SK-N-SH (cell line): Measurements from ENCODE around the gene ACOX2. TPM values are rescaled to one million over a fixed set of nuclear protein-coding genes. Genes with fewer than 3 reads are reported as not detected.

Experiments used
- CTCF ChIA-PET: fragments of 300-600, 350-600 bp; formaldehyde crosslinking; extraction: SDS; loops from one replicate; lab custom pipeline; 2021; lab: Yijun Ruan, JAX
- POLR2A ChIA-PET: fragments of 350-600 bp; sonication (Branson Sonifier 250); formaldehyde crosslinking; extraction: SDS; loops from one replicate; lab custom pipeline; 2020; ENCODE audit warnings: antibody characterized with exemption, inconsistent platforms; lab: Yijun Ruan, JAX
- DNase-seq: peaks from one replicate; pipeline ENCODE4 v3.0.0; 2012
- H2AFZ ChIP-seq: fragments of 200-600 bp; sonication (generic); 2 replicates; pipeline ENCODE4 v1.8.1; 2016; ENCODE audit warnings: antibody characterized with exemption, mild to moderate bottlenecking, low read depth
- H3F3A ChIP-seq: fragments of 200-600 bp; sonication (generic); replicated peaks from 2 replicates; pipeline ENCODE3; 2016; ENCODE audit warnings: antibody characterized with exemption, mild to moderate bottlenecking; ENCODE audit not compliant: insufficient read depth
- H3K27ac ChIP-seq, 2 experiments: fragments of 200-500 bp in 1 of 2; fragments of 200-600 bp in 1 of 2; sonication (Bioruptor generic) in 1 of 2; sonication (generic), shearing (Covaris generic) in 1 of 2; 2 replicates each; pipeline versions ENCODE4 v1.5.1 to v1.6.1; 2014 to 2016; ENCODE audit warnings: low read depth in 2 of 2, inconsistent platforms in 1 of 2, low read length in 1 of 2, mild to moderate bottlenecking in 1 of 2, mixed read lengths in 1 of 2
- H3K27me3 ChIP-seq: fragments of 200-600 bp; sonication (generic), shearing (Covaris generic); 2 replicates; pipeline ENCODE4 v1.6.1; 2016; ENCODE audit warnings: mixed run types; ENCODE audit not compliant: insufficient read depth
- H3K36me3 ChIP-seq, 2 experiments: fragments of 200-500 bp in 1 of 2; fragments of 200-600 bp in 1 of 2; sonication (Bioruptor generic) in 1 of 2; sonication (generic) in 1 of 2; replicated peaks in 1 of 2; 2 replicates each; pipeline versions ENCODE3 to v1.5.1; 2014 to 2016; ENCODE audit warnings: low read length in 1 of 2, mild to moderate bottlenecking in 1 of 2; ENCODE audit not compliant: insufficient read depth in 2 of 2, control insufficient read depth in 1 of 2
- H3K4me1 ChIP-seq, 2 experiments: fragments of 200-500 bp in 1 of 2; fragments of 200-600 bp in 1 of 2; sonication (Bioruptor generic) in 1 of 2; sonication (generic), shearing (Covaris generic) in 1 of 2; 2 replicates each; pipeline versions ENCODE4 v1.5.1 to v1.6.1; 2014 to 2016; ENCODE audit warnings: low read depth in 1 of 2, low read length in 1 of 2, mixed run types in 1 of 2; ENCODE audit not compliant: insufficient read depth in 2 of 2, control insufficient read depth in 1 of 2
- H3K4me2 ChIP-seq: fragments of 200-600 bp; sonication (generic), shearing (Covaris generic); 2 replicates; pipeline ENCODE4 v1.6.1; 2017; ENCODE audit warnings: mixed run types
- H3K4me3 ChIP-seq, 2 experiments: fragments of 200-500 bp in 1 of 2; fragments of 200-600 bp in 1 of 2; sonication (Bioruptor generic) in 1 of 2; sonication (generic), shearing (Covaris generic) in 1 of 2; 2 replicates each; pipeline versions ENCODE4 v1.5.1 to v1.8.1; 2014 to 2016; ENCODE audit warnings: low read depth in 2 of 2, inconsistent platforms in 1 of 2, low read length in 1 of 2, mild to moderate bottlenecking in 1 of 2, mixed read lengths in 1 of 2, moderate library complexity in 1 of 2
- H3K79me2 ChIP-seq: fragments of 200-600 bp; sonication (generic); 2 replicates; pipeline ENCODE4 v1.8.1; 2017; ENCODE audit warnings: mild to moderate bottlenecking; ENCODE audit not compliant: insufficient read depth
- H3K9ac ChIP-seq: fragments of 200-600 bp; sonication (generic); 2 replicates; pipeline ENCODE4 v1.6.1; 2017; ENCODE audit warnings: mixed run types
- H3K9me2 ChIP-seq: fragments of 200-600 bp; sonication (generic); 2 replicates; pipeline ENCODE4 v1.6.1; 2017; ENCODE audit warnings: mixed run types
- H3K9me3 ChIP-seq: fragments of 200-600 bp; sonication (generic); 2 replicates; pipeline ENCODE4 v1.6.1; 2017; ENCODE audit warnings: mixed run types, mild to moderate bottlenecking, moderate library complexity
- H4K20me1 ChIP-seq: fragments of 200-600 bp; sonication (generic); 2 replicates; pipeline ENCODE4 v1.6.1; 2017; ENCODE audit warnings: mild to moderate bottlenecking, mixed run types; ENCODE audit not compliant: insufficient read depth
- CHD2 ChIP-seq: fragments of 150-350 bp; IDR thresholded peaks from 2 replicates; pipeline ENCODE4 v1.6.1; 2018; ENCODE audit warnings: low read length; ENCODE audit not compliant: partially characterized antibody
- EP300 ChIP-seq, 2 experiments: IDR thresholded peaks; 2 replicates each; pipeline versions ENCODE4 v1.4.0 to v1.6.1; 2012; ENCODE audit warnings: borderline replicate concordance in 1 of 2, low read depth in 1 of 2, low read length in 1 of 2
- FOSL2 ChIP-seq: IDR thresholded peaks from 2 replicates; pipeline ENCODE4 v1.4.0; 2012; ENCODE audit warnings: low read depth, mild to moderate bottlenecking, moderate library complexity, borderline replicate concordance
- FOXJ3 ChIP-seq: sonication (generic); formaldehyde crosslinking; IDR thresholded peaks from 2 replicates; pipeline ENCODE4 v1.5.1; 2020; ENCODE audit warnings: mild to moderate bottlenecking, missing genetic modification reagents
- FOXM1 ChIP-seq: IDR thresholded peaks from 2 replicates; pipeline ENCODE4 v1.4.0; 2012; ENCODE audit warnings: low read depth, mild to moderate bottlenecking
- JUND ChIP-seq: IDR thresholded peaks from 2 replicates; pipeline ENCODE4 v1.4.0; 2012
- MXI1 ChIP-seq: IDR thresholded peaks from 2 replicates; pipeline ENCODE4 v1.6.1; 2012; ENCODE audit warnings: mild to moderate bottlenecking, low read depth, low read length, improper control_type of control experiment
- RCOR1 ChIP-seq: fragments of 150-350 bp; IDR thresholded peaks from 2 replicates; pipeline ENCODE4 v1.6.1; 2017; ENCODE audit warnings: antibody characterized with exemption, low read length
- RFX5 ChIP-seq: IDR thresholded peaks from 2 replicates; pipeline ENCODE4 v1.6.1; 2012; ENCODE audit warnings: mild to moderate bottlenecking, improper control_type of control experiment, low read length
- RXRA ChIP-seq: IDR thresholded peaks from 2 replicates; pipeline ENCODE4 v1.4.0; 2012; ENCODE audit warnings: low read depth, mild to moderate bottlenecking, borderline replicate concordance
- TAF1 ChIP-seq: IDR thresholded peaks from 2 replicates; pipeline ENCODE4 v1.6.1; 2012; ENCODE audit warnings: low read depth, mild to moderate bottlenecking, low read length, moderate library complexity, borderline replicate concordance
- TCF12 ChIP-seq: IDR thresholded peaks from 2 replicates; pipeline ENCODE4 v1.4.0; 2012
- TEAD4 ChIP-seq: IDR thresholded peaks from 2 replicates; pipeline ENCODE4 v1.4.0; 2012; ENCODE audit warnings: mild to moderate bottlenecking, borderline replicate concordance; ENCODE audit not compliant: insufficient read depth
- YY1 ChIP-seq: IDR thresholded peaks from 2 replicates; pipeline ENCODE4 v1.4.0; 2012; ENCODE audit warnings: low read depth, mild to moderate bottlenecking
- WGBS: methylation state at CpG from one replicate; pipeline ENCODE4 v1.1.6; 2017; ENCODE audit warnings: low lambda C conversion rate; 5-methylcytosine and 5-hydroxymethylcytosine counted together
- polyA plus RNA-seq, 3 experiments: library from polyadenylated mRNA; depleted of rRNA; stranded (reverse); fragments of >200 nt; gene quantifications; 2 replicates each; pipeline ENCODE4 v1.2.3, GENCODE V29; 2012
- TF ChIP-seq, protein P1 (sequence below): IDR thresholded peaks from 2 replicates; pipeline ENCODE4 v1.6.1; 2012; ENCODE audit warnings: mild to moderate bottlenecking, low read depth, low read length, moderate library complexity
- TF ChIP-seq, protein P2 (sequence below): fragments of 150-350 bp; IDR thresholded peaks from 2 replicates; pipeline ENCODE4 v1.6.1; 2016; ENCODE audit warnings: mild to moderate bottlenecking, low read depth, low read length
- TF ChIP-seq, protein P3 (sequence below): IDR thresholded peaks from 2 replicates; pipeline ENCODE4 v1.4.0; 2012; ENCODE audit warnings: low read depth, borderline replicate concordance
- TF ChIP-seq, protein P4 (sequence below): fragments of 200-600 bp; sonication (generic); IDR thresholded peaks from 2 replicates; pipeline ENCODE4 v1.6.1; 2017; ENCODE audit warnings: antibody characterized with exemption, mild to moderate bottlenecking, moderate library complexity

Gene ACOX2
- polyA plus RNA-seq, 1 of the 3 experiments (the other 2 are of a cell fraction) = 9.0 TPM

DNA sequence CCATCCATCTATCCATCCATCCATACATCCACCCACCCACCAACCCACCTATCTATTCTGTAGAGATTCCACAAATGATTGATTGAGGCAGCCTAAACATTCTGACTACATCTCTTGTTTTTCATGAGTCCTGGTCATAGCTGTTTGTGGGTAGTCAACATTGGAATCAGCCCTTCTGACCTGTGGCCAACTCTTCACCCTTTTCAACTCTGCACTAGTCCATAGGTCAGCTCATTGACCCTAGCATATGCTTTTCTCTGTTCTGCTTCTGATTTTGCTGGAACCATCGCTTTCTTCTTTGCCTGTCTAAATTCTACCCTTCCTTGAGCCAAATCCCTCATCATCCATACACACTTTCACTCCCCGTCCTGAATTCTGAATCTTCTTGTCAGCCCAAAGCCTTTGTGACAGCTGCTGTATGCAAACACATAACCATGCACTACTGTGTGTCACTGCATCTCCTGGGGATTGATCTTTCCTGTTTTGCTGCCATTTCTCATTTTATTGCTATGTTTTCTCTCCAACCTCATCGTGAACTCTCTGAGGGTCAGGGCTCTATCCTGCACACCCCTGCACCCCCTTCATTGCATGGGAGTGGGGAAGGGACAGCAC is 61.9 kb downstream of the ACOX2 start (continued):
- TF ChIP-seq, protein P1, sequence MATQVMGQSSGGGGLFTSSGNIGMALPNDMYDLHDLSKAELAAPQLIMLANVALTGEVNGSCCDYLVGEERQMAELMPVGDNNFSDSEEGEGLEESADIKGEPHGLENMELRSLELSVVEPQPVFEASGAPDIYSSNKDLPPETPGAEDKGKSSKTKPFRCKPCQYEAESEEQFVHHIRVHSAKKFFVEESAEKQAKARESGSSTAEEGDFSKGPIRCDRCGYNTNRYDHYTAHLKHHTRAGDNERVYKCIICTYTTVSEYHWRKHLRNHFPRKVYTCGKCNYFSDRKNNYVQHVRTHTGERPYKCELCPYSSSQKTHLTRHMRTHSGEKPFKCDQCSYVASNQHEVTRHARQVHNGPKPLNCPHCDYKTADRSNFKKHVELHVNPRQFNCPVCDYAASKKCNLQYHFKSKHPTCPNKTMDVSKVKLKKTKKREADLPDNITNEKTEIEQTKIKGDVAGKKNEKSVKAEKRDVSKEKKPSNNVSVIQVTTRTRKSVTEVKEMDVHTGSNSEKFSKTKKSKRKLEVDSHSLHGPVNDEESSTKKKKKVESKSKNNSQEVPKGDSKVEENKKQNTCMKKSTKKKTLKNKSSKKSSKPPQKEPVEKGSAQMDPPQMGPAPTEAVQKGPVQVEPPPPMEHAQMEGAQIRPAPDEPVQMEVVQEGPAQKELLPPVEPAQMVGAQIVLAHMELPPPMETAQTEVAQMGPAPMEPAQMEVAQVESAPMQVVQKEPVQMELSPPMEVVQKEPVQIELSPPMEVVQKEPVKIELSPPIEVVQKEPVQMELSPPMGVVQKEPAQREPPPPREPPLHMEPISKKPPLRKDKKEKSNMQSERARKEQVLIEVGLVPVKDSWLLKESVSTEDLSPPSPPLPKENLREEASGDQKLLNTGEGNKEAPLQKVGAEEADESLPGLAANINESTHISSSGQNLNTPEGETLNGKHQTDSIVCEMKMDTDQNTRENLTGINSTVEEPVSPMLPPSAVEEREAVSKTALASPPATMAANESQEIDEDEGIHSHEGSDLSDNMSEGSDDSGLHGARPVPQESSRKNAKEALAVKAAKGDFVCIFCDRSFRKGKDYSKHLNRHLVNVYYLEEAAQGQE = no peak
- no peak for TF ChIP-seq CHD2
- TF ChIP-seq, protein P2, sequence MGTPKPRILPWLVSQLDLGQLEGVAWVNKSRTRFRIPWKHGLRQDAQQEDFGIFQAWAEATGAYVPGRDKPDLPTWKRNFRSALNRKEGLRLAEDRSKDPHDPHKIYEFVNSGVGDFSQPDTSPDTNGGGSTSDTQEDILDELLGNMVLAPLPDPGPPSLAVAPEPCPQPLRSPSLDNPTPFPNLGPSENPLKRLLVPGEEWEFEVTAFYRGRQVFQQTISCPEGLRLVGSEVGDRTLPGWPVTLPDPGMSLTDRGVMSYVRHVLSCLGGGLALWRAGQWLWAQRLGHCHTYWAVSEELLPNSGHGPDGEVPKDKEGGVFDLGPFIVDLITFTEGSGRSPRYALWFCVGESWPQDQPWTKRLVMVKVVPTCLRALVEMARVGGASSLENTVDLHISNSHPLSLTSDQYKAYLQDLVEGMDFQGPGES = no peak
- no peak for TF ChIP-seq RFX5
- no peak for TF ChIP-seq FOXJ3 (CRISPR knock-in tag)
- TF ChIP-seq RCOR1 = no peak
- TF ChIP-seq, protein P3, sequence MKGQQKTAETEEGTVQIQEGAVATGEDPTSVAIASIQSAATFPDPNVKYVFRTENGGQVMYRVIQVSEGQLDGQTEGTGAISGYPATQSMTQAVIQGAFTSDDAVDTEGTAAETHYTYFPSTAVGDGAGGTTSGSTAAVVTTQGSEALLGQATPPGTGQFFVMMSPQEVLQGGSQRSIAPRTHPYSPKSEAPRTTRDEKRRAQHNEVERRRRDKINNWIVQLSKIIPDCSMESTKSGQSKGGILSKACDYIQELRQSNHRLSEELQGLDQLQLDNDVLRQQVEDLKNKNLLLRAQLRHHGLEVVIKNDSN = no peak
- TF ChIP-seq FOXM1 = no peak
- TF ChIP-seq TAF1 = no peak
- TF ChIP-seq YY1 = no peak
- TF ChIP-seq, all 33 proteins: peak for 0

DNA sequence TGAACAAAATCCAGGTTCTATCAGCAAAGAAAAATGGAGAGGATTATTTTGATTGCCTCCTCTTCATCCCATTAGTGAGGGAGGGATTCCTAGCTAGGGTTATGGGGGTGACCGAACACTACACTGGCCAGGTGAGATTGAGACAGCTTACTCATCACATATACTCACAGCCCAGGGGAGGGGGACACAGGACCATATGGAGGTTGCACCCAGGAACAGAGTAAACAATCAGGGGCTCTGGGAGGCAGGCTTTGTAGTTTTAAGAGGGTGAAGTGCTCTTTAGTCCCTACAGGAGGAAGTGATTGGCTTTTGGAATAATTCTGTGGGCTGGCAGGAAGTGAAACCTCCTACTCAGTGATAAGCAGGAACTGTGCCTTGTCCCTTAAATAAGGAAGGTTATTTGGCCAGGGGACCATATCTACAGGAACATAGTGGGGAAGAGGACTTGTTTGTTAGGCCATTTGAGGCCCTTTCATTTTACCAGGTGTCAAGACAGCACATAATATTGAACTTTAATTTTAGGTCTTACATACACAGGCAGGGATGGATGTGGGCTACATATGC is 62.6 kb downstream of the ACOX2 start:
- H3K4me2 ChIP-seq = no peak overlapping the region
- H3K27ac ChIP-seq = no peak overlapping the region
- no peaks in the 10 kb centered on the region for H4K20me1 ChIP-seq
- H3K9ac ChIP-seq = no peak overlapping the region
- TF ChIP-seq, protein P4, sequence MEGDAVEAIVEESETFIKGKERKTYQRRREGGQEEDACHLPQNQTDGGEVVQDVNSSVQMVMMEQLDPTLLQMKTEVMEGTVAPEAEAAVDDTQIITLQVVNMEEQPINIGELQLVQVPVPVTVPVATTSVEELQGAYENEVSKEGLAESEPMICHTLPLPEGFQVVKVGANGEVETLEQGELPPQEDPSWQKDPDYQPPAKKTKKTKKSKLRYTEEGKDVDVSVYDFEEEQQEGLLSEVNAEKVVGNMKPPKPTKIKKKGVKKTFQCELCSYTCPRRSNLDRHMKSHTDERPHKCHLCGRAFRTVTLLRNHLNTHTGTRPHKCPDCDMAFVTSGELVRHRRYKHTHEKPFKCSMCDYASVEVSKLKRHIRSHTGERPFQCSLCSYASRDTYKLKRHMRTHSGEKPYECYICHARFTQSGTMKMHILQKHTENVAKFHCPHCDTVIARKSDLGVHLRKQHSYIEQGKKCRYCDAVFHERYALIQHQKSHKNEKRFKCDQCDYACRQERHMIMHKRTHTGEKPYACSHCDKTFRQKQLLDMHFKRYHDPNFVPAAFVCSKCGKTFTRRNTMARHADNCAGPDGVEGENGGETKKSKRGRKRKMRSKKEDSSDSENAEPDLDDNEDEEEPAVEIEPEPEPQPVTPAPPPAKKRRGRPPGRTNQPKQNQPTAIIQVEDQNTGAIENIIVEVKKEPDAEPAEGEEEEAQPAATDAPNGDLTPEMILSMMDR = no peak
- TF ChIP-seq FOSL2 (no peak), MXI1 (no peak), TEAD4 (no peak), RCOR1 (no peak), RXRA (no peak), JUND (no peak), TCF12 (no peak), RFX5 (no peak), EP300 (IDR thresholded peaks at IDR 0.05; ENCODE audit: borderline replicate concordance in 1 of 2, low read depth in 1 of 2, low read length in 1 of 2) (no peak)
- TF ChIP-seq, protein P2 = no peak
- DNase-seq = no peak
- no peaks in the 10 kb centered on the region for H3F3A ChIP-seq
- peaks cover 5 to 11% of the 10 kb centered on the region in 2 experiments; a peak in 3 of 4 replicates for H3K4me1 ChIP-seq
- H3K27me3 ChIP-seq = no peaks in the 10 kb centered on the region
- ChIA-PET CTCF (interaction anchor here (3.1 kb wide), 1 partner anchor 11 kb away, joined by 11 read pairs; no protein-coding TSS in a partner anchor), POLR2A (interaction anchor here (0.9 kb wide), 1 partner anchor 12 kb away, joined by 3 read pairs; no protein-coding TSS in a partner anchor)
- H3K9me3 ChIP-seq = no peaks in the 10 kb centered on the region
- no peak overlapping the region for H3K4me3 ChIP-seq
- WGBS = 80% methylated on average over 1 of the region's 1 CpG
- no peaks in the 10 kb centered on the region for H3K79me2 ChIP-seq
- H3K36me3 ChIP-seq = no peaks in the 10 kb centered on the region
- no peak overlapping the region for H2AFZ ChIP-seq
- no peaks in the 10 kb centered on the region for H3K9me2 ChIP-seq
